GM12873 (cell line): ENCODE data around the gene ZFYVE26.

Source experiments
- TF ChIP-seq, protein P1 (sequence below): IDR thresholded peaks from 2 replicates; pipeline ENCODE4 v1.5.1; 2012; ENCODE audit warnings: low read depth, mild to moderate bottlenecking, moderate library complexity, low read length, control low read depth; ENCODE audit not compliant: insufficient read depth; ENCODE audit errors: missing control alignments

The ZFYVE26 gene

DNA sequence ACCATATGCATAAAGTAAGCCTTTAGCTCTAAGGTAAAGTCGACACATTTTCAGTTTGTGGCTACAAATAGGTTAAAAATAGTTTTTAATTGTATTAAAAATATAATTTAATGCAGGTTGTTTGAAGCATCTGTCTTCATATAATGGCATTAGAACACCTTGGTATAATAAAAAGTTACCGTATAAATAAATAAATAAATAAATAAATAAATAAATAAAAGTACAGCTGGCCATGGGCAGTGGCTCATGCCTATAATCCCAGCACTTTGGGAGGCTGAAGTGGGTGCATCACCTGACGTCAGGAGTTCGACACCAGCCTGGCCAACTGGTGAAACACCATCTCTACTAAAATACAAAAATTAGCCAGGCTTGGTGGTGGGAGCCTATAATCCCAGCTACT, 15.6 kb downstream of the ZFYVE26 start:
- TF ChIP-seq, protein P1, sequence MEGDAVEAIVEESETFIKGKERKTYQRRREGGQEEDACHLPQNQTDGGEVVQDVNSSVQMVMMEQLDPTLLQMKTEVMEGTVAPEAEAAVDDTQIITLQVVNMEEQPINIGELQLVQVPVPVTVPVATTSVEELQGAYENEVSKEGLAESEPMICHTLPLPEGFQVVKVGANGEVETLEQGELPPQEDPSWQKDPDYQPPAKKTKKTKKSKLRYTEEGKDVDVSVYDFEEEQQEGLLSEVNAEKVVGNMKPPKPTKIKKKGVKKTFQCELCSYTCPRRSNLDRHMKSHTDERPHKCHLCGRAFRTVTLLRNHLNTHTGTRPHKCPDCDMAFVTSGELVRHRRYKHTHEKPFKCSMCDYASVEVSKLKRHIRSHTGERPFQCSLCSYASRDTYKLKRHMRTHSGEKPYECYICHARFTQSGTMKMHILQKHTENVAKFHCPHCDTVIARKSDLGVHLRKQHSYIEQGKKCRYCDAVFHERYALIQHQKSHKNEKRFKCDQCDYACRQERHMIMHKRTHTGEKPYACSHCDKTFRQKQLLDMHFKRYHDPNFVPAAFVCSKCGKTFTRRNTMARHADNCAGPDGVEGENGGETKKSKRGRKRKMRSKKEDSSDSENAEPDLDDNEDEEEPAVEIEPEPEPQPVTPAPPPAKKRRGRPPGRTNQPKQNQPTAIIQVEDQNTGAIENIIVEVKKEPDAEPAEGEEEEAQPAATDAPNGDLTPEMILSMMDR, result no peak

DNA sequence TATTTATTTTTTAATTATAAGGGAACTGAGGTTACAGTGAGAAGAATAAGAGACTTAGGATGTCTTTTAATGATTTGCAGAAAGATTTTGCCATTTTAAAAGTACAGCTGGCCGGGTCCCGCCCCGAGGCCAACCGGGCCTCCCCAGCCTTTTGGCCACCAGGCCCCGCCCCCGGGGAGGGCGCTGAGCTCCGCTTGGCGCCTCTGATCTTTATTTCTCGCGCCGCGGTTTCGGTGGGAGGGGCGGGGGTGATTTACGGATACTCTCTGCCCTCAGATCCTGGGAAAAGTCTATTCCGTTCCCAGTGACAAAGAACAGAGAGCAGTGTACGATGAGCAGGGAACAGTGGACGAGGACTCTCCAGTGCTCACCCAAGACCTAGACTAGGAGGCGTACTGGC, 17.7 kb downstream of the ZFYVE26 start:
- TF ChIP-seq, protein P1, result no peak

DNA sequence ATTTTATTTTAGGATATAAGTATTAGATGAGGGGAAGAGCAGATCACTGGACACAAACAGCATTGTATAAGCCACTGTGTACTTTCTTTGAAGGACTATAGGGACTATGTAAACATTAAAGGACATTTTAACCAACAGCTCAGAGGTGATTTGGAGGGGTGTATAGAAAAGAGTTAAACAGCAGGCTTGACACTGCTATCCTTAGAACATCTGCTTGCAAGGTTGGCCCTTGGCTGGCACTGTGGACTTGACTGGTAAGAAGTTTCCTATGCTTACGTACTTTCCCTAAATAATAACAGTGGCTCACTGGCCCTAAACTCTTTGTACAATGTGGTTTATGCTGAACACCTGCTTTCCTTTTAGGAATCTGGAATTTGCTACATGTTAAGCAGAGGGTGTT, 28.7 kb downstream of the ZFYVE26 start:
- TF ChIP-seq, protein P1, result no peak

DNA sequence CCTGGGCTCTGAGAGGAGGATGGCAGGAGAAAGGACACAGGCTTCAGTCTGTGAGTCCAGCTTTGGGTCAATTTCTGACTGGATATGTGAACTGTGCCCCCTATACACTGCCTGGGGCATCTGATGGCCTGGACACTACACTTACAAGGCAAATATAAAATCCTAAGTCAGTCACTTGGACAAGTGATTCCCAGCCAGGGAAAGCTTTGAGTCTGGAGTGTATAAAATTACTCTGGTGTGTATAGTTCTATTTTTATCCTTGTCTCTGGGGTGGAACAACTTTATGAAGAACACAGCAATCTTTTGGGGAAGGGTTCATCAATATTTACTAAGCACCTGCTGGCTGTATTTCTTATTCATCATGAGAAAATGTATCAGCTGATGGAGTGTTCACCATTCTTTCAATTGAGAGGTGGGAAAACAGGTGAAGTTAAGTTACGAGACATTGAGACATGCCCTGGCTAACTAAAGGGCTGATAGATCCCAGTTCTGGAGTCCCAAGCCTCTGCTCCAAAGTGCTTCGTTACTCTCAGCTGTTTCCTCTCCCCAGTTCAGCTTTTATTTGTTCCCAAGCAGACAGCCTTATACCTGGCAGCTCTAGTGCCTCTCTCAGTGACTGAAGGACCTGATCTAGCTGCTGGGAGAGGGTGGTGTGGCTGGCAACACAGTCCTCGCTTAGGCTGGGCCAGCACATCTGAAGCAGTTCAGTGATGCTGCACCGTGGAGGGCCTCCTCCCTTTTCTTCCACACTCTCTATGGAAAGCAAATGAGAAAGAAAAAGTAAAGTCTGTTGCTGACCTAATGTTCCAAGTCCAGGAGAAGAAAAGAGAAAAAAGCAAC, 30.9 kb downstream of the ZFYVE26 start:
- TF ChIP-seq, protein P1, result no peak

DNA sequence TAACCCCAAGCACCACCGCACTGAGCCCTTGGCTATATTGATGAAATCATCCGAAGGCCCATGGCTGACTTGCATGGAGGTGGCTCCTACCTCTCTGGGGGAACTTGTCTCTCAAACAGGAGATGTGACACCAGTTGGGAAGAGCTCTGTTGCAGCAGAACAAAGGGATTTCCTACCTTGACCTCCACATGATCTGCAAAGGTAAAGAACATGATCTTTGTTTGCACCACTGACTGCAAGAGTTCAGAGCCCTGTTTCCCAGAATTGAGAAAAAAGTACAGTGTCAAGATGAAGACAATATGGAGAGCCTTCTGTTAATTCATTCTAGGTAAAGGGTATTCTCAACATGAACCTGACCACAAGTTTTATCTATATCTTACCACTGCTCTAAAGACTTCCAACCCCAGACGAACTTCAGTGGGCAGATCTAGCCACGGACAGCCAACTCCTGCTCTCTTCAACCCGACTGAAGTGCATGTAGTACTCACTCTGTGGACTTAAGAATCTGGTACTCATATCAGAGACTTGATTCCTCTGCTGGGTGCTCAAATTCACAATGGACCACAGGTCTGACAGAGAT, 32.1 kb downstream of the ZFYVE26 start:
- TF ChIP-seq, protein P1, result no peak

DNA sequence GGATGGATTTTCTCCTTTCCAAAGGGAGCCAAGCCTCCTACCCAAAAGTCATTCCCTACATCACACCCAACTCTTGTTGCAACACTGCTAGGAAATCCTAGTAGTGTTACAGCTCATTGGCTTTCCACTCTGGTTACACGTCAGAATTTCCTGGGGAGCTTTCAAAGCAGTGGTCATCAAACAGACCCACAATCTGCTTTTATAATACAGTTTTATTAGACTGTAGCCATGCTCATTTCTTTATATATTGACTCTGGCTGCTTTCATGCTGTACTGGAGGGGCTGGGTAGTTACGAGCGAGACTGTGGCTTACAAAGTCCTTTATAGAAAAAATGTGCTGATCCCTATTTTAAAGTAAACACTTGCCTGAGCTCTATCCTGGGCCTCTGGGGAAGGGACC, 34.3 kb downstream of the ZFYVE26 start:
- TF ChIP-seq, protein P1, result no peak

DNA sequence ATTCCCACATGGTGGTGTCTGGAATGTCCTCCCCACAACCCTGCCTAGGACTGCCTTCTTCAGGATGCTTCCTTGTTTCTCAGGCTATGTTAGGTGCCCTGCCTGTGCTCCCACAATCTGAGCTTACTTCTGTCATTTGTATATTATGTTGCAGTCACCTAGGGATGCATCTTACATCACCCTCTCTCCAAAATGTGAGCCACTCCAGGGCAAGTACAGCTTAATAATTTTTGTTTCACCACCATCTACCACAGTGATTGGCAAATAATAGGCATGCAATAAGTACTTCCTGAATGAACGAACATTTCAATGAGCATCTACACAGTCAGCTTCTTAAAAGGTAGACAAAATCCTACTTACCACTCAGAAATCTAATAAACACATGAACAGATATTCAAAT, 37.6 kb downstream of the ZFYVE26 start:
- TF ChIP-seq, protein P1, result no peak
